GM19099 (cell line): ENCODE measurements around the gene MACROD2.

Source experiments
- POLR2A ChIP-seq: IDR thresholded peaks from 3 replicates; pipeline ENCODE4 v1.6.1; 2011; ENCODE audit warnings: low read depth; ENCODE audit not compliant: insufficient read length; ENCODE audit errors: extremely low read depth

The MACROD2 gene

GRCh38 chr20:14881518-14881917 is 886.2 kb downstream of the MACROD2 start:
- no peak for TF ChIP-seq POLR2A

- no peak for TF ChIP-seq POLR2A
These were observed 886.8 kb downstream of the MACROD2 start for GRCh38 chr20:14882157-14882556.

GRCh38 chr20:14882846-14883245 is 887.5 kb downstream of the MACROD2 start:
- no peak for TF ChIP-seq POLR2A

- TF ChIP-seq POLR2A: no peak
These were observed 888.0 kb downstream of the MACROD2 start for GRCh38 chr20:14883324-14883723.

GRCh38 chr20:14885661-14886060 is 890.3 kb downstream of the MACROD2 start:
- no peak for TF ChIP-seq POLR2A

GRCh38 chr20:14888134-14888533 is 892.8 kb downstream of the MACROD2 start:
- TF ChIP-seq POLR2A: no peak

- TF ChIP-seq POLR2A: no peak
These were observed 894.4 kb downstream of the MACROD2 start for GRCh38 chr20:14889496-14890255.

GRCh38 chr20:14890713-14891112 is 895.4 kb downstream of the MACROD2 start:
- TF ChIP-seq POLR2A: no peak

GRCh38 chr20:14892782-14893181 is 897.5 kb downstream of the MACROD2 start:
- no peak for TF ChIP-seq POLR2A

- TF ChIP-seq POLR2A: no peak
These were observed 901.3 kb downstream of the MACROD2 start for GRCh38 chr20:14896569-14896968.

- no peak for TF ChIP-seq POLR2A
These were observed 902.3 kb downstream of the MACROD2 start for GRCh38 chr20:14897608-14898007.

- TF ChIP-seq POLR2A: no peak
These were observed 907.2 kb downstream of the MACROD2 start for GRCh38 chr20:14902432-14903089.

- no peak for TF ChIP-seq POLR2A
These were observed 911.7 kb downstream of the MACROD2 start for GRCh38 chr20:14906908-14907434.

GRCh38 chr20:14910126-14910525 is 914.8 kb downstream of the MACROD2 start:
- no peak for TF ChIP-seq POLR2A

GRCh38 chr20:14913896-14914620 is 918.7 kb downstream of the MACROD2 start:
- TF ChIP-seq POLR2A: no peak
